Breast epithelium (tissue), 4 donors: Measurements from ENCODE around the gene PTPN18. TPM values are rescaled to one million over a fixed set of nuclear protein-coding genes. Genes with fewer than 3 reads are reported as not detected.

Source experiments
- DNase-seq, 2 donors: peaks; one replicate each; pipeline ENCODE4 v3.0.0-alpha.2; 2019; ENCODE audit warnings: low spot score in 2 of 2
- H3K27ac ChIP-seq, 2 donors: fragments of 200-600 bp; sonication (generic) in 1 of 2; one replicate each; pipeline ENCODE4 v1.5.1; 2016 to 2019; ENCODE audit warnings: mild to moderate bottlenecking in 1 of 2
- H3K27me3 ChIP-seq, 2 donors: fragments of 200-600 bp; sonication (generic) in 1 of 2; one replicate each; pipeline versions ENCODE4 v1.5.1 to v1.6.0; 2017 to 2019; ENCODE audit warnings: control low read depth in 1 of 2, mild to moderate bottlenecking in 1 of 2
- H3K36me3 ChIP-seq: fragments of 200-600 bp; one replicate; pipeline ENCODE4 v1.5.1; 2019
- H3K4me1 ChIP-seq, 2 donors: fragments of 200-600 bp; sonication (generic); one replicate each; pipeline ENCODE4 v1.5.1; 2016 to 2019; ENCODE audit warnings: control low read depth in 1 of 2
- H3K4me3 ChIP-seq, 3 donors: fragments of 200-600 bp; sonication (generic); 1 replicate in 2 of 3; 2 replicates in 1 of 3; pipeline ENCODE4 v1.5.1; 2016 to 2019; ENCODE audit warnings: mild to moderate bottlenecking in 3 of 3, moderate library complexity in 2 of 3
- H3K9me3 ChIP-seq, 2 donors: fragments of 200-600 bp; sonication (generic) in 1 of 2; one replicate each; pipeline ENCODE4 v1.5.1; 2016 to 2019; ENCODE audit warnings: control low read depth in 1 of 2
- POLR2A ChIP-seq: fragments of 450-650 bp; IDR thresholded peaks from one replicate; pipeline ENCODE4 v1.6.1; 2016; ENCODE audit warnings: antibody characterized with exemption, mild to moderate bottlenecking, moderate library complexity
- POLR2AphosphoS5 ChIP-seq, 3 donors: sonication (generic); formaldehyde crosslinking; IDR thresholded peaks; one replicate each; pipeline ENCODE4 v1.6.1; 2017; ENCODE audit warnings: antibody characterized with exemption in 3 of 3
- intact Hi-C: fragments of 100-400 bp; cut with DNase I; formaldehyde crosslinking; loops from one replicate; pipeline ENCODE4 v1.15.1; 2023; ENCODE audit warnings: low total_unique reads
- total RNA-seq, 3 donors: library from RNA; depleted of rRNA; stranded (reverse); fragments of >200 nt; gene quantifications; one replicate each; pipeline ENCODE4 v1.1.0, GENCODE V29; 2016
- TF ChIP-seq, protein P1 (sequence below), 3 donors: fragments of 450-650 bp; IDR thresholded peaks; one replicate each; pipeline ENCODE4 v1.5.1; 2016 to 2017; ENCODE audit warnings: antibody characterized with exemption in 3 of 3, mild to moderate bottlenecking in 3 of 3, moderate library complexity in 3 of 3

Gene PTPN18
- total RNA-seq, 3 donors from 2014 or later = 50.8 to 77.1 (median 54.3) TPM

DNA sequence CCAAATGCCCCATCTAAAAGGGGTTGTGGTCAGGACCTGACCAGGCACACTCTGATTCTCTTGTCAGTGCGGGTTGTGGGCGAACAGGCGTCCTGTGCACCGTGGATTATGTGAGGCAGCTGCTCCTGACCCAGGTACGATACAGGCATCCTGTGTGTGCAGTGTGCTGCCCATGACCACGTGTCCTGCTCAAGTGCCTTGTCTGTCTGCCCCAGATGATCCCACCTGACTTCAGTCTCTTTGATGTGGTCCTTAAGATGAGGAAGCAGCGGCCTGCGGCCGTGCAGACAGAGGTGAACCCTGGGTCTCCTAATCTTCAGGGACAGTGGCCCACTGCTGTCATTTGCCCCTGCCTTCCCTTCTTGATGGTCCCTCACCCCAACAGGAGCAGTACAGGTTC, 14.6 kb downstream of the PTPN18 start:
- H3K36me3 ChIP-seq = no peaks in the 10 kb centered on the region
- TF ChIP-seq POLR2A = no peak
- TF ChIP-seq POLR2AphosphoS5 (IDR thresholded peaks at IDR 0.05) = no peak
- TF ChIP-seq, protein P1, sequence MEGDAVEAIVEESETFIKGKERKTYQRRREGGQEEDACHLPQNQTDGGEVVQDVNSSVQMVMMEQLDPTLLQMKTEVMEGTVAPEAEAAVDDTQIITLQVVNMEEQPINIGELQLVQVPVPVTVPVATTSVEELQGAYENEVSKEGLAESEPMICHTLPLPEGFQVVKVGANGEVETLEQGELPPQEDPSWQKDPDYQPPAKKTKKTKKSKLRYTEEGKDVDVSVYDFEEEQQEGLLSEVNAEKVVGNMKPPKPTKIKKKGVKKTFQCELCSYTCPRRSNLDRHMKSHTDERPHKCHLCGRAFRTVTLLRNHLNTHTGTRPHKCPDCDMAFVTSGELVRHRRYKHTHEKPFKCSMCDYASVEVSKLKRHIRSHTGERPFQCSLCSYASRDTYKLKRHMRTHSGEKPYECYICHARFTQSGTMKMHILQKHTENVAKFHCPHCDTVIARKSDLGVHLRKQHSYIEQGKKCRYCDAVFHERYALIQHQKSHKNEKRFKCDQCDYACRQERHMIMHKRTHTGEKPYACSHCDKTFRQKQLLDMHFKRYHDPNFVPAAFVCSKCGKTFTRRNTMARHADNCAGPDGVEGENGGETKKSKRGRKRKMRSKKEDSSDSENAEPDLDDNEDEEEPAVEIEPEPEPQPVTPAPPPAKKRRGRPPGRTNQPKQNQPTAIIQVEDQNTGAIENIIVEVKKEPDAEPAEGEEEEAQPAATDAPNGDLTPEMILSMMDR (IDR thresholded peaks at IDR 0.05) = no peak
- H3K27ac ChIP-seq = no peak overlapping the region
- peaks cover 0 to 7% of the 10 kb centered on the region in 2 donors for H3K4me1 ChIP-seq
- H3K9me3 ChIP-seq = no peaks in the 10 kb centered on the region
- H3K27me3 ChIP-seq = no peaks in the 10 kb centered on the region
- no peak overlapping the region for H3K4me3 ChIP-seq
- DNase-seq = no peak
- intact Hi-C loops = no loop called here

GRCh38 chr2:130371723-130372054, 15.8 kb downstream of the PTPN18 start:
- Histone ChIP-seq H3K4me3 (peak overlapping the region; percentile 78 to 93 (median 89)), H3K4me1 (peaks cover 0 to 7% of the 10 kb centered on the region in 2 donors), H3K36me3 (no peaks in the 10 kb centered on the region), H3K9me3 (no peaks in the 10 kb centered on the region), H3K27ac (peak overlapping the region; percentile 83 to 85), H3K27me3 (no peaks in the 10 kb centered on the region)
- intact Hi-C loops = no loop called here
- TF ChIP-seq POLR2AphosphoS5 (IDR thresholded peaks at IDR 0.05) = no peak
- TF ChIP-seq, protein P1 (IDR thresholded peaks at IDR 0.05) = no peak
- no peak for TF ChIP-seq POLR2A
- DNase-seq = peak in 1 of 2 donors; percentile 29

DNA sequence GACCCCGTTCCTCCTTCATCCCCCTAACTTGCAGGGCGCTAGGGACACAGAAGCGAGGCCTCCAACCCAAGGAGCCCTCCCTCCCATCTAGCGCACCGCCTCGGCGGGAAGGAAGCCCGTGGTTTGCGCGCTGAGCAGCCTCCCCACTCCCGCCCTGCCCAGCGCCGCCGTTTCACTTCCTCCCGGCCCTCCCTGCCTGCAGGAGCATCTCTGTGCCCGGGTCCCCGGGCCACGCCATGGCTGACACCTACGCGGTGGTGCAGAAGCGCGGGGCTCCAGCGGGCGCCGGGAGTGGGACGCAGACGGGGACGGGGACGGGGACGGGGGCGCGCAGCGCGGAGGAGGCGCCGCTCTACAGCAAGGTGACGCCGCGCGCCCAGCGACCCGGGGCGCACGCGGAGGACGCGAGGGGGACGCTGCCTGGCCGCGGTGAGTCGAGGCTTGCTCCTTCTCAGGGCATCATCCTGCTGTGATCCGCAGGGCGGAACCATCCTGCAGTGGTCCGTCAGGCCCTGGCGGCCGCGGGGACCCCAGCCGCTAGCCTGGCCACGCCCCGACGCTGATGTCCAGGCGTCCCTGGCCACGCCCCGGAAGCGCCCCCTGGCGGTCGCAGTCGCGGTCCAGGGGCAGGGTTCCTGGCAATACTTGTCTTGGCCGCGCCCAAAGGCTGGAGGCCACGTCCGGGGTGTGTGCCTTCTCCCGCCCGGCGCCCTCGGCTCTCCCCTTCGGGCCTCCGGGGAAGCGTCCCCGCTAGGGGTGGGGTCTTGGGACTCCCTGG, 16.4 kb downstream of the PTPN18 start:
- intact Hi-C loops = no loop called here
- TF ChIP-seq POLR2AphosphoS5 (IDR thresholded peaks at IDR 0.05) (peak; percentile 56 to 80 (median 61)), POLR2A (peak; percentile 48)
- TF ChIP-seq, protein P1 (IDR thresholded peaks at IDR 0.05) = peak; percentile 81 to 90 (median 85)
- H3K27ac ChIP-seq = peak overlapping the region; percentile 83 to 85

DNA sequence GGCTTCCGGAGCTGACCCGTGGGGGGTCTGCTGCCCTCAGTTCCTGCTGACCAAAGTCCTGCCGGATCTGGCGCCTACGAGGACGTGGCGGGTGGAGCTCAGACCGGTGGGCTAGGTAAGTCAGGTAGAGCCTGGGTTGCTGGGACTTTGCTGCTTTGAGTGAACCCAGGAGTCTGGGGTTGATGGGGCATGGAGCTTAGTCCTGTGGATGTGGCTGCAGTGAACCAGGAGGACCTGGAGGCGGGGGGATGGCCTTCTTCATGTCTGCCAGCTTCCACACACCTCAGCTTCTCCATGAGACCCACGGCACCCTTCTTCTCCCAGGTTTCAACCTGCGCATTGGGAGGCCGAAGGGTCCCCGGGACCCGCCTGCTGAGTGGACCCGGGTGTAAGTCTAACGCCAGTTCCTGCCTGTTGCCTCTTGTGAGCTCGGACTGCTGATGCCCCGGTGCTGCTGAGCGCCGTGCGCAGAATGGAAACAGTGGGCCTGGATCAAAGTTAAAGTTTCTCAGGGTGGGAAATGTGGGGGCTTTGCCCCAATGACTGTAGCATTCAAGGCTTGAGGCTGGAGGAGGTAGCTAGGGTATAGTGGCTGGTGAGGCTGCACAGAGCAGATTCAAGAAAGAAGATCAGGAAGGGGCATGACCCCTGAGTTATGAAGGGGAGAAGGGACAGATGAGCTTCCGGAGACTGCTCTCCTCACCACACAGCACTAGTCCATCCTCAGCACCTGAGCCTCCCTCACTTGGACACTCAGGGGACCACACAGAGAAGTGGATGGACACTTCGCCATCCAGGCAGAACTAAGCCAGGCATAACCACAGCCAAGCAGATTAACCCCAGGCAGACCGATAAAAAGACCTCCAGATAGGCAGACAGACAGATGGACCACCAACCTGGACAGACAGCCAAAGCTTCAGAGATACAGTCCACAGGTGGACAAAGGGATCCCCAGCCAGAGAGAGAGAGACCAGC, 17.3 kb downstream of the PTPN18 start:
- peak overlapping the region; percentile 83 to 85 for H3K27ac ChIP-seq
- no peaks in the 10 kb centered on the region for H3K9me3 ChIP-seq
- intact Hi-C loops = no loop called here
- H3K36me3 ChIP-seq = no peaks in the 10 kb centered on the region
- DNase-seq = no peak
- no peaks in the 10 kb centered on the region for H3K27me3 ChIP-seq
- peaks cover 0 to 7% of the 10 kb centered on the region in 2 donors for H3K4me1 ChIP-seq
- H3K4me3 ChIP-seq = peak overlapping the region; percentile 78 to 93 (median 89)
- TF ChIP-seq POLR2AphosphoS5 (IDR thresholded peaks at IDR 0.05) (no peak), POLR2A (no peak)
- TF ChIP-seq, protein P1 (IDR thresholded peaks at IDR 0.05) = no peak

More for the DNA sequence above, 16.4 kb downstream of the PTPN18 start:
- H3K4me1 ChIP-seq = peaks cover 0 to 7% of the 10 kb centered on the region in 2 donors
- no peaks in the 10 kb centered on the region for H3K9me3 ChIP-seq
- DNase-seq = peak; percentile 59 to 84
- peak overlapping the region; percentile 78 to 93 (median 89) for H3K4me3 ChIP-seq
- no peaks in the 10 kb centered on the region for H3K36me3 ChIP-seq
- H3K27me3 ChIP-seq = no peaks in the 10 kb centered on the region
